Measurements from ENCODE around the gene ECT2.

DNA sequence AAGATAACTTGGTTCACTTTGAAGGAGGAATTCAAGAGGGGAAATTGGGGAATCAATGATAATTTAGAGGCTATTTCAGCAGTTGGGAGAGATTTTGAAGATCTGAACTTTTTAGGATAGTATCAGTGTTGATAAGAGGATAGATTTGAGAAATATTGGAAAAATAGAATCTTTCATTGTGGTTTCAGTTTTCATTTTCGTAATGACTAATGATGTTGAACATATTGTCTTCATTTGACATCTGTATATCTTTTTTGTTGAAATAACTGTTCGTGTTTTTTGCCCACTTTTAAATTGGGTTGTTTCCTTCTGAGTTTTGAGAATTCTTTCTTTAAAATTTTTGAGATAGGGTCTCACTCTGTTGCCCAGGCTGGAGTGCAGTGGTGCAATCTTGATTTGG, 21.1 kb downstream of the ECT2 start:
- no peak for TF ChIP-seq CREB5 (CRISPR knock-in tag; IDR thresholded peaks at IDR 0.05; ENCODE audit: low read depth)
- TF ChIP-seq, protein P1, sequence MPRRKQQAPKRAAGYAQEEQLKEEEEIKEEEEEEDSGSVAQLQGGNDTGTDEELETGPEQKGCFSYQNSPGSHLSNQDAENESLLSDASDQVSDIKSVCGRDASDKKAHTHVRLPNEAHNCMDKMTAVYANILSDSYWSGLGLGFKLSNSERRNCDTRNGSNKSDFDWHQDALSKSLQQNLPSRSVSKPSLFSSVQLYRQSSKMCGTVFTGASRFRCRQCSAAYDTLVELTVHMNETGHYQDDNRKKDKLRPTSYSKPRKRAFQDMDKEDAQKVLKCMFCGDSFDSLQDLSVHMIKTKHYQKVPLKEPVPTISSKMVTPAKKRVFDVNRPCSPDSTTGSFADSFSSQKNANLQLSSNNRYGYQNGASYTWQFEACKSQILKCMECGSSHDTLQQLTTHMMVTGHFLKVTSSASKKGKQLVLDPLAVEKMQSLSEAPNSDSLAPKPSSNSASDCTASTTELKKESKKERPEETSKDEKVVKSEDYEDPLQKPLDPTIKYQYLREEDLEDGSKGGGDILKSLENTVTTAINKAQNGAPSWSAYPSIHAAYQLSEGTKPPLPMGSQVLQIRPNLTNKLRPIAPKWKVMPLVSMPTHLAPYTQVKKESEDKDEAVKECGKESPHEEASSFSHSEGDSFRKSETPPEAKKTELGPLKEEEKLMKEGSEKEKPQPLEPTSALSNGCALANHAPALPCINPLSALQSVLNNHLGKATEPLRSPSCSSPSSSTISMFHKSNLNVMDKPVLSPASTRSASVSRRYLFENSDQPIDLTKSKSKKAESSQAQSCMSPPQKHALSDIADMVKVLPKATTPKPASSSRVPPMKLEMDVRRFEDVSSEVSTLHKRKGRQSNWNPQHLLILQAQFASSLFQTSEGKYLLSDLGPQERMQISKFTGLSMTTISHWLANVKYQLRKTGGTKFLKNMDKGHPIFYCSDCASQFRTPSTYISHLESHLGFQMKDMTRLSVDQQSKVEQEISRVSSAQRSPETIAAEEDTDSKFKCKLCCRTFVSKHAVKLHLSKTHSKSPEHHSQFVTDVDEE (CRISPR knock-in tag; IDR thresholded peaks at IDR 0.05) = no peak
- TF ChIP-seq, protein P2, sequence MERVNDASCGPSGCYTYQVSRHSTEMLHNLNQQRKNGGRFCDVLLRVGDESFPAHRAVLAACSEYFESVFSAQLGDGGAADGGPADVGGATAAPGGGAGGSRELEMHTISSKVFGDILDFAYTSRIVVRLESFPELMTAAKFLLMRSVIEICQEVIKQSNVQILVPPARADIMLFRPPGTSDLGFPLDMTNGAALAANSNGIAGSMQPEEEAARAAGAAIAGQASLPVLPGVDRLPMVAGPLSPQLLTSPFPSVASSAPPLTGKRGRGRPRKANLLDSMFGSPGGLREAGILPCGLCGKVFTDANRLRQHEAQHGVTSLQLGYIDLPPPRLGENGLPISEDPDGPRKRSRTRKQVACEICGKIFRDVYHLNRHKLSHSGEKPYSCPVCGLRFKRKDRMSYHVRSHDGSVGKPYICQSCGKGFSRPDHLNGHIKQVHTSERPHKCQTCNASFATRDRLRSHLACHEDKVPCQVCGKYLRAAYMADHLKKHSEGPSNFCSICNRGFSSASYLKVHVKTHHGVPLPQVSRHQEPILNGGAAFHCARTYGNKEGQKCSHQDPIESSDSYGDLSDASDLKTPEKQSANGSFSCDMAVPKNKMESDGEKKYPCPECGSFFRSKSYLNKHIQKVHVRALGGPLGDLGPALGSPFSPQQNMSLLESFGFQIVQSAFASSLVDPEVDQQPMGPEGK (CRISPR knock-in tag; IDR thresholded peaks at IDR 0.05; ENCODE audit: borderline replicate concordance) = no peak
- no peak for TF ChIP-seq SNAI2 (CRISPR knock-in tag; IDR thresholded peaks at IDR 0.05)
- no peak for TF ChIP-seq TCF4 (CRISPR knock-in tag; IDR thresholded peaks at IDR 0.05; ENCODE audit: borderline replicate concordance)
- TF ChIP-seq ISL1 (CRISPR knock-in tag; IDR thresholded peaks at IDR 0.05) = no peak
- no peak for TF ChIP-seq ZFP3 (CRISPR knock-in tag; IDR thresholded peaks at IDR 0.05)
- TF ChIP-seq, protein P3, sequence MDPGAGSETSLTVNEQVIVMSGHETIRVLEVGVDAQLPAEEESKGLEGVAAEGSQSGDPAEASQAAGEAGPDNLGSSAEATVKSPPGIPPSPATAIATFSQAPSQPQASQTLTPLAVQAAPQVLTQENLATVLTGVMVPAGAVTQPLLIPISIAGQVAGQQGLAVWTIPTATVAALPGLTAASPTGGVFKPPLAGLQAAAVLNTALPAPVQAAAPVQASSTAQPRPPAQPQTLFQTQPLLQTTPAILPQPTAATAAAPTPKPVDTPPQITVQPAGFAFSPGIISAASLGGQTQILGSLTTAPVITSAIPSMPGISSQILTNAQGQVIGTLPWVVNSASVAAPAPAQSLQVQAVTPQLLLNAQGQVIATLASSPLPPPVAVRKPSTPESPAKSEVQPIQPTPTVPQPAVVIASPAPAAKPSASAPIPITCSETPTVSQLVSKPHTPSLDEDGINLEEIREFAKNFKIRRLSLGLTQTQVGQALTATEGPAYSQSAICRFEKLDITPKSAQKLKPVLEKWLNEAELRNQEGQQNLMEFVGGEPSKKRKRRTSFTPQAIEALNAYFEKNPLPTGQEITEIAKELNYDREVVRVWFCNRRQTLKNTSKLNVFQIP (CRISPR knock-in tag; IDR thresholded peaks at IDR 0.05; ENCODE audit: borderline replicate concordance, low read depth) = no peak
- no peak for TF ChIP-seq BACH2 (CRISPR knock-in tag; IDR thresholded peaks at IDR 0.05; ENCODE audit: borderline replicate concordance)
